GM18505 (cell line): Measurements from ENCODE around the gene BTBD2.

Source experiments
- ATAC-seq: cut with Tn5 transposase; IDR thresholded peaks from one replicate; pipeline ENCODE4 v1.9.1; 2021; ENCODE audit not compliant: unreplicated experiment
- POLR2A ChIP-seq: IDR thresholded peaks from 4 replicates; pipeline ENCODE4 v1.6.1; 2011; ENCODE audit warnings: borderline replicate concordance; ENCODE audit not compliant: insufficient read depth, insufficient read length; ENCODE audit errors: extremely low read depth

The BTBD2 gene

DNA sequence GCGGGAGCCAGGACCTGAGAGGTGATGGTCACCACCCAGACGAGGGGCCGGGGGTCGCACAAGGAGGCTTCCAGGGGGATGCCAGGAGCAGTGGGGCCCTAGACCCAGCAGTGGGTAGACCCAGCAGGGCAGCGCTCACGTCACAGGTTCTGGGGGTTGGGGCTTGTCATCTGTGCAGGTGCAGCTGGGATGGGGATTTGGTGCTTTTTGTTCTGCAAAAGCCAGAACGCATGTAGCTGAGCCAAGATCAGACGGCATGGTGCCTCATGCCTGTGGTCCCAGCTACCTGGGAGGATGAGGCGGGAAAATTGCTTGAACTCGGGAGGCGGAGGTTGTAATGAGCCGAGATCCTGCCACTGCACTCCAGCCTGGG, 59.4 kb downstream of the BTBD2 start:
- TF ChIP-seq POLR2A, result no peak
- no peak for ATAC-seq

DNA sequence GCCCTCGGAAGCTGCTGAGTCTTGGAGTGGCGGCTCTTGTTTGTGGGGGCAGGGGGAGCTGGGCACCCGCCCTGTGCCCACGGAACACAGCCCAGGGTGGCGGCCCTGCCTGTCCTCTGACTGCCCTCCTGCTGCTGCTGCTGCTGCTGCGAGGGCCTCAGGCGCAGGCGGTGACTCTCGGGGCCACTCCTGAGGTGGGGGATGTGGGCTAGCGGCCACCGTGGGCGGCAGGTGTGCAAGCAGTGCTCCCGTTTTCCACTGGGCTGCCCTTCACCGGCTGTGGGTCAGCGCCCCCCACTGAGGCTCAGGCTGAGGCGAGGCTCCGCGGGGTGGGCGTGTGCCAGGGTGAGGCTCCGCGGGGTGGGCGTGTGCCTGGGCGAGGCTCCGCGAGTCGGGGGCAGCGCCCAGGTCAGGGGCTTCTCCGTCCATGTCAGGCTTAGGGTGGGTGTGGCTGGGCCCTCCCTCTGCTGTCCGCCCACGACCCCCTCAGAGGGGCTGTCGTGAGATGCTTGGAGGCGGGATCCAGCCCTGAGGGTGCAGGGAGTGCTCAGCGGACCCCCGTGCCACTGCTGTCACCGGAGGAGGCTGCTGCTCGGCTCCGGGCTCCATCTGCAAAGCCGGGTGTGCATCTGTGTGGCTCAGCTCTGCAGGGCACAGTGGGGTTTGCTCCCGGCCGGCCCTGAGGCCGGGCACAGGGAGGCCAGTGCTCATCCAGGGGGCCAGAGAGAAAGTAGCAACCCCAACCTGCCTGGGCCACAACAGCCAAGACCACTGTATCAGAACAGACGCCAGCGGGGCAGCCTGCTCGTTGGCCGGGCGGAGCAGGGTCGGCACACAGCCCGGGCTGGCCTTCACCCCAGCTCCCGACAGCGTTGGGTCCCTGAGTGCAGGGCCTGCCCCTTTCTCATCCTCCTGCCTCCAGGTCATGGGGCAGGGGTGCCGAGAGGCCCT, 60.1 kb downstream of the BTBD2 start:
- TF ChIP-seq POLR2A, result no peak
- no peak for ATAC-seq

DNA sequence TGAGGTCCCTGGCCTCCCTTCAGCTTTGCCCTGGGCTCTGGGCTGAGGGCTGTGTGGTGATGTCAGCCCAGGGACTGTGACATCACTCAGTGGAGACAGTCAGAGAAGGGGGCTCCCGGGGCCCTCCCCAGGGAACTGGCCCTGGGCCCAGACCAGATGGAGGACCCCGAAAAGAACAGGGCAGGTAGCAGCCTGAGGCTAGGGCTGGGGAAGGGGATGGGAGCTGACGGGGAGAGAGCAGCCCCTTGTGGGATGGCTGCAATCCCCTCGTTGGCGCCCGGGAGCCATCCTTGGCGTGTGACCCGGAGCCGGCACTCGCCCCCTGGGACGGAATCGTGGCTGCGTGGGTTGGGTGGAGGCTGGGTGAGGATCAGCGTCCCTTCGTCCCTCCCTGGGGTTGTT, 61.0 kb downstream of the BTBD2 start:
- TF ChIP-seq POLR2A, result no peak
- ATAC-seq, result no peak

DNA sequence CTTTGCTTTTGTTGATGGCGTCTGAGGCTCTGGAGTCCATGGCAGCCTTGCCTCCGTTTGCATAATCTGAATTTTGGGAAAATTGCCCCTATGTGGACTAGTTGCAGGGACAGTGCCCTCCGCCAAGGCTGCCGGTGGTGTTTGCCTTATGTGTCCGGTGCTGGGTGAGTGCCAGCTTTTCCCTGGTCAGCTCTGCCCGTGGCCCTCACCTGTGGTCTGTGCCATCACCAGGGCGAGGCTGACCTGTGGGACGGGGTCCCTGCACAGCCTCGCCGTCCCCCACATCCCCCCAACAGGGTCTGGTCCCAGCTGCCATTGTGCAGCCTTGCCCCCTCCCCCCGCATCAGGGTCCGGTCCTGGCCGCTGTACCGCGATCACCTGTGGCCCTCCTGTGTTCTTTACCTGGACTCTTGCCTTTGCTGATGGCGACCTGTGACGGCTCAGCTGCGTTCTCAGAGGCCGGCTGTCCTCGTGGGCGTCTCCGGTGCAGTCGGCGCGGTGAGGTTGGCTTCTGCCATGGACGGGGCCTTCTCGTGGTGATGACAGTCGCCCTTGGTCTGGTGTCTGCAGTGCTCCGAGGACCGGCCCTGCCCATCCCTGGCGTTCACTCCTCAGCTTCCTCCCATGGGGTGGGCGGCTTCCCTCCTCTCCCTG, 61.9 kb downstream of the BTBD2 start:
- TF ChIP-seq POLR2A, result no peak
- no peak for ATAC-seq

DNA sequence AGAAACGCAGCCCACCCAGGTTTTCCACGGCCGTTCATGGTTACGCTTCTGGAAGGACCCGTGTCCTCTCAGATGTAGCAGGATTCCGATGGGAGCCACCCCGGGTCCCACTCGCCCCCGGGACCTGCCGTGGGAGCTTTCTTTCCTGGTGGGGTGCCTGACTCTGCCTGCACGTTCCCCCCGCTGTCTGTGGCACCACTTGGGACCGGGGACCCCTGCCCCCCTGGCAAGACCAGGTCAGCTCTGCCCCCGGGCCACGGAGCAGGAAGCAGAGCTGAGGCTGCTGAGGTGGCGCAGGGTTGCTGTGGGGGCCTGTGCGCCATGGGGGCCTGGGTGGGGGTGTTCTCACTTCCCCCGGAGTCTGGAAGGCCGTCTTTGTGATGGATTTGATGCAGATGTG, 62.5 kb downstream of the BTBD2 start:
- no peak for ATAC-seq
- no peak for TF ChIP-seq POLR2A

DNA sequence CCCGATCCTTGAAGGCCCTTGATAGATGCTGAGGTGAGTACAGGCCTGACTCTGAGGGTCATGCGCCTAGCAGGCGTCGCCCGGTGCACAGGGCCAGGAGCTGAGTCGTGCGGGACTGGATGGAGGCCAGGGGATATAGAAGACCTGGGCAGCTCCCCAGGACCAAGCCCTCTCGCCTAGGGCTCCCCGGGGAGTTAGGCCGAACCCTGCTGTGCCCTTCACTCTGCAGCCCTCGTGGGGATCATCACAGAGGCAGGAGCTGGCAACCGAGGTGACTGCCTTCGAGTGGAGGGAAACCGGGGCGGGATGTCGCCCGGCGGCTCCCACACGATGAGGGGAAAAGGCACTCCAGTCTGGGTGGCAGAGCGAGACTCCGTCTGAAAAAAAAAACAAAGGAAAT, 62.9 kb downstream of the BTBD2 start:
- no peak for TF ChIP-seq POLR2A
- ATAC-seq, result no peak

DNA sequence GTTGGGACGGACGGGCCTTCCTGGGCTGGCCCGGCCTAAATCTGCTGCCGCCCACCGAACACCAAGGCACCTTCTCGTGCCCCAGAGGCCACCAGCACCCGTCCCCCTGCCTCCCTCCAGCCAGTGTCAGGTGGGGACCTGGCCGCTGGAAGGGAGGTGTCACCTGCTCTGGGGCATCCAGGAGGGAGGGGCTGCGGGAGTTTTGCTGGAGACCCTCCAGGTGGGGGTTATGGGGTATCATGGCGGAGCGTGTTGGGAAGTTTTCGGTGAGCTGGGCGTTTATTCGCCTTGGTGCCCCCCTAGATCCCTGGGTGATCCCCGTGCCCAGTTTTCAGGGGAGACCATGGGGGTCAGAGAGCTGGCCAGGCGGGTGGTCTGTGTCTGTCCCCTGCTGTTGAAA, 64.9 kb downstream of the BTBD2 start:
- no peak for ATAC-seq
- no peak for TF ChIP-seq POLR2A

DNA sequence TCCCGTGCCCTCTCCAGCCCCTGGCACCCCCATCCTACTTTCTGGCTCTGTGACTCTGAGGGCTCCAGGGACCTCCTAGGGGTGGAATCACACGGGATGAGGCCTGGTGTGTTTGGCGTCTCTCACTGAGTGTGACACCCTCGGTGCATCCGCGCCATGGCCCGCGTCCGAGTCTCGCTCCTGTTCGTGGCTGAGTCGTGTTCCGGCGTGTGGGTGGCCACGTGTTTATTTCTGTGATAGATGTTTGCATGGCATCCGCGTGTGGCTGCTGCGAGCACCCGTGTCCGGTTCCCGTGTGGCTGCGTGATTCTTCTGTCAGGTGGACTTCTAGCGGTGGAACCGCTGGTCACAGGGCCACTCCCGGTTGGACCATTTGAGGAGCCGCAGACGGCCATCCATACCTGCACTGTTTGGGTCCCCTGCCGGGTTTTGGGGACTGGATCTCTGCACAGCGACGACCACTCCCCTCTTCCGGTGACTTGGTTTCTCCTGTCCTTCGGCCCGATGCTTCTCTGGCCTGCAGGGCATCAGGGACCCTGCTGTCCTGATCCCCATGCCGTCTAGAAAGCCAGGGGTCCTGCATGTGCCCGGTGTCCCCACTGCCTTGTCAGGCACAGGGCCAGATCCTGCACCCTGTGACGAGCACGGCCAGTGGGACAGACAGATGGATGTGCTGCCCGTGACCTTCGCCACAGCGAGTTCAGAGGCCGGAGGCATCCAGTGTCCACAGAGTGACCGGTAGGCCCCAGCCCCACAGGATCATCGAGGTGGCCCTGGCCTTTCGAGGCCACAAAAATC, 66.0 kb downstream of the BTBD2 start:
- TF ChIP-seq POLR2A, result no peak
- no peak for ATAC-seq

DNA sequence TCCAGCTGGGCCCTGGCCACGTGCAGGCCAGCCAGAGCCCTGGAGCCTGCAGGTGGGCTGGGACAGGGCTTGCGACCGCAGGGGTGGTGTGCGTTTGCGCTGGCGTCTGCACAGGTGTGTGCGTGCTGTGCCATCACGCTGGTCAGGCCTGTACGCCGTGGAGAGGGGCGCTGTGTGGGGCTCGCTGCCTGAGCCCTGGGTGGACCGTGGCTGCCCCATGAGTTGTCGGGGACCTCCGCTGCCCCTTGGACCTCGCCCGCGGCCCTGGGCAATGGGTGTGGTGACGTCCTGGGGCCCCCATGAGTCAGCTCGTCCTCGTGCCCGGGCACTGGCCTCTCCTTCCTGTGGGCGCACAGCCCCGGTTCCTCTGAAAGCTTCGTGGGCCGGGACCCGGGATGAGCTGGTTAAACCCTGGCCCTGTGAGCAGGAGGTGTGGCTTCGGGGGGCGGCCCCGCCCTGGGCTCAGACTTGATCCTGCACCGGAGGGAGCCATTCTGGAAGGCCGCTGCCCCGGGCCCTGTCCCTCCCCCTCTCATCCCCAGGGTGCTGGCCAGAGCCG, 67.8 kb downstream of the BTBD2 start:
- no peak for ATAC-seq
- TF ChIP-seq POLR2A, result no peak

DNA sequence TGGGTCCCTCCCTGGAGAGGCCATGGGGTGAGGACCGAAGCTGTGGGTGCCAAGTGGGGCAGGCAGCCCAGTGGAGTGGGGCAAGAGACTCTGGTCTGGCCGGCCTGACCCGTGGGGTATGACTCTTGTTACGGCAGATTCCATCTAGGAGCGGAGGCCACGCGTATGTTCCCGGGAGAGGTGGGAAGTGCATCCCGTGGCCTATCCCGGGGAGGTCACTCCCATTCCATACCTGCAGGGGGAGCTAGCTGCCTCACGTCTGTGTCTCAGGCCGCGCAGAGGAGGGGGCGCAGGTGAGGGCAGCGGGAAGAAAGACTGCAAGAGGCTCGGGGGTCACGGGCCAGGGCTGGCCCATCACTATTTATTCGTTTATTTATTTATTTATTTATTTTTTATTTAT, 69.6 kb downstream of the BTBD2 start:
- no peak for TF ChIP-seq POLR2A
- ATAC-seq, result no peak

DNA sequence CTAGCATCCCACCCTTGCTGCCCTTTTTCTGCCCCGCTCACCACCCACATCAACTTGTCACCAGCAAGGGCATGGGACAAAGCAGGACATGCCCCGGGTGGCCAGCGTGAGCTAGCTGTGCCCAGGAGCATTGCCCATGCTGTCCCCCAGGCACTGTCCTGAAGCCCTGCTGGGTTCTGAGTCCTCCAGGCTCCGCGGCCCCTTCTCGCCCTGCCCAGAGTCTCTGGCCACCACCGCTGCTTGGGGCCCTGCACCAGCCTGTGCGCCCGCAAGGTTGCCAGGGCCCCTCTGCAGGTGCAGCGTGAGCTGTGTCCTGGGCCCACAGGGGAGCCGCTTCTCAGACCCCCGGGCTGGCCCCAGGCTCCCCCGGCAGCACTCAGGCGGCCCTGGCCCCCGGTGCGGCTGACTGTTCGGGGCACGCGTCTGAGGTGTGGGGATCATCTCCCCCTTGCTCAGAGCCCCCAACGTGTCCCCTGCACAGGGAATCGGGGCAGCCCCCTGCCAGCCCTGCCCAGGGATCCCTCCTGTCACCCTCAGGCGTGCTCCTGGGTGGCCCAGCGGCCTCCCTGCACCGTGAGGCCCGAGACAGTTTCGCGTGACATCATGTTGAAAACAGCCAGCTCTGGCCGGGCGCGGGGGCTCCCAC, 70.5 kb downstream of the BTBD2 start:
- no peak for ATAC-seq

DNA sequence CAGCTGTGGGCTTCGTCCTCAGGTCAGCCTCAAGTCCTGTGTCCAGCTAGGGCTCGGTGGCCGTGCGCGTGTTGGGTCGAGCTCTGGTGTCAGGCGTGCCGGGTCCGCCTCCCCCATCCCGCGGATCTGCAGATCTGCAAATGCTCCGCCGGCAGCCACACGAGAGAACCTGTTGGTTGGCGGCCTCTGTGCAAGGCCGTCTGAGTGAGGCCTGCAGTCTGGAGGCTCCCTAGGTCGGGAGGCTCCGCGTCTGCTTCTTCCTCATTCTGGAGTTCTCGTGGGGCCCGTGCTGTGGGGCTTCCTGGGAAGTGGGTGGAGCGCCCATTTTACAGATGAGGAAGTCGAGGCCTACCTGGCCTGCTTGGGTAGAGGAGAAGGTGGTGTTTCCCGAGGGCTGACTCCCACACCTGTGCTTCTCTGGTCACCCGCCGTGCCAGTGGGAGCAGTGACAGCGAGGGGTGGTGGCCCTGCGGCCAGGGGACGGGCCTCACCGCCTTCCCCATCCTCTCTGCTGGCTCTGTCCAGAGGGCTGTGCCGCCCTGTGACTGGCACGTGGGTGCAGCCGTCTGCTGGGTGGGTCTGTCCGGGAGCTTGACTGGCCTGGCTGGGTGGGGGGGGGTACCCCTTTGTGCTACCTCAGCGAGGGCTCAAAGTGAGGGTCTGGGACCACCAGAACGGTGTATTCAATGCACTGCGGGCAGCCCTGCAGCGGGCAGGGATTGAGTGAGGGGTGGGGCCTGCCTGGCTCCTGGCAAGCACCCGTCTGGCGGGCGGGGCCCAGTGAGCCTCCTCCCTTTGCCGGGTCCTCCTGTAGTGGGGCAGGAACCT, 71.2 kb downstream of the BTBD2 start:
- no peak for TF ChIP-seq POLR2A
- no peak for ATAC-seq

More for the DNA sequence above, 70.5 kb downstream of the BTBD2 start:
- TF ChIP-seq POLR2A, result no peak

DNA sequence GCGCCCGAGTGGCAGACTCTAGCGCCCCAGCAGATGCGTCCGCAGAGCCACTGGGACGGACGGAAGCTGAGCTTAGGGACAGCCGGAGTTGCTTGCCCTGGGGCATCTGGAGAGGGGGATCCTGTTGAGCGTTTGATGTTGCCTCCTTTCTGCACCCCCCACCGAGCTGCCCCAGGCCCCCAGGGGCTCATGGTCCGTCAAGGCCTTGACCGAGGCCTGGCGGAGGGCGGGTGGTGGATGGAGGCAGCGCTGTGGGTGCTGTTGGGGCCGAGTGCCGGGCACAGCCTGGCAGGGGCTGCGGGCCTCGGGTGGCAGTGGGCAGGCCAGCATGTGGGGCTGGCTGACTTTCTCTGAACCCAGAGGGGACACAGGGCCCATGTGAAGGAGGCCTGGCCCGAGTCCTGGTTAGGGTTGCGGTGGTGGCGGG, 71.8 kb downstream of the BTBD2 start:
- ATAC-seq, result no peak
- TF ChIP-seq POLR2A, result no peak
